GDM1 (cell line): ENCODE data around the gene SLC39A5.
"Not testable (repeated sequence)": the region's sequence is repeated elsewhere in the genome, so short reads cannot be mapped to it uniquely, and the experiment has no call there.

ENCODE experiments used
- DNase-seq: peaks from one replicate; lab custom pipeline; 2025; lab: John Stamatoyannopoulos, UW

Gene SLC39A5

GRCh38 chr12:56247923-56248322 lies 18.1 kb downstream of the SLC39A5 start:
- no peak for DNase-seq

GRCh38 chr12:56248711-56249110 lies 18.9 kb downstream of the SLC39A5 start:
- DNase-seq, result no peak

- no peak for DNase-seq
Measured at GRCh38 chr12:56252649-56253048, 22.8 kb downstream of the SLC39A5 start.

GRCh38 chr12:56253091-56253490 lies 23.2 kb downstream of the SLC39A5 start:
- no peak for DNase-seq

GRCh38 chr12:56255671-56256070 lies 25.8 kb downstream of the SLC39A5 start:
- no peak for DNase-seq

GRCh38 chr12:56256326-56256960 lies 26.6 kb downstream of the SLC39A5 start:
- DNase-seq, result no peak

- no peak for DNase-seq
Measured at GRCh38 chr12:56257071-56257470, 27.2 kb downstream of the SLC39A5 start.

- no peak for DNase-seq
Measured at GRCh38 chr12:56257491-56258067, 27.7 kb downstream of the SLC39A5 start.

- peak; percentile 78 for DNase-seq
Measured at GRCh38 chr12:56258068-56258819, 28.4 kb downstream of the SLC39A5 start, which contains the start of gene ANKRD52. ANKRD52 (minus strand) TSS chr12:56258384; CDS start chr12:56258269, 115 bp downstream.

- DNase-seq, result no peak
Measured at GRCh38 chr12:56258820-56259183, 29.0 kb downstream of the SLC39A5 start.

GRCh38 chr12:56260380-56260779 lies 30.5 kb downstream of the SLC39A5 start:
- no peak for DNase-seq

- DNase-seq, result no peak
Measured at GRCh38 chr12:56260921-56261320, 31.1 kb downstream of the SLC39A5 start.

GRCh38 chr12:56261503-56262232 lies 31.8 kb downstream of the SLC39A5 start:
- DNase-seq, result no peak

- DNase-seq, result not testable (repeated sequence)
Measured at GRCh38 chr12:56262955-56263354, 33.1 kb downstream of the SLC39A5 start.

GRCh38 chr12:56266068-56266692 lies 36.3 kb downstream of the SLC39A5 start:
- not testable (repeated sequence) for DNase-seq

GRCh38 chr12:56266693-56267442 lies 37.0 kb downstream of the SLC39A5 start, which contains the start of gene COQ10A:
COQ10A (plus strand) TSS chr12:56266942; CDS start chr12:56267119, 177 bp downstream.
- peak; percentile 79 for DNase-seq

GRCh38 chr12:56267443-56268071 lies 37.7 kb downstream of the SLC39A5 start:
- no peak for DNase-seq

- DNase-seq, result no peak
Measured at GRCh38 chr12:56271031-56271430, 41.2 kb downstream of the SLC39A5 start.

- not testable (repeated sequence) for DNase-seq
Measured at GRCh38 chr12:56272468-56272867, 42.6 kb downstream of the SLC39A5 start.

GRCh38 chr12:56274299-56274698 lies 44.4 kb downstream of the SLC39A5 start:
- no peak for DNase-seq

- DNase-seq, result no peak
Measured at GRCh38 chr12:56278905-56279304, 49.1 kb downstream of the SLC39A5 start.
